IPS-18a (cell line): ENCODE data around the gene MLLT11.
A peak's percentile ranks its signal among the peaks of the same experiment; 100 is the strongest.

Source experiments
- H3K27ac ChIP-seq: one replicate; pipeline ENCODE4 v1.5.1; 2013; ENCODE audit warnings: low read length
- H3K27me3 ChIP-seq: one replicate; pipeline ENCODE4 v1.6.1; 2013; ENCODE audit warnings: mild to moderate bottlenecking, low read length; ENCODE audit not compliant: control insufficient read depth, insufficient read depth
- H3K36me3 ChIP-seq: one replicate; pipeline ENCODE4 v1.6.1; 2013; ENCODE audit warnings: low read depth, low read length; ENCODE audit not compliant: control insufficient read depth
- H3K4me1 ChIP-seq: one replicate; pipeline ENCODE4 v1.6.1; 2013; ENCODE audit warnings: low read depth, low read length; ENCODE audit not compliant: control insufficient read depth
- H3K4me3 ChIP-seq: one replicate; pipeline ENCODE4 v1.5.1; 2013; ENCODE audit warnings: low read length
- H3K9ac ChIP-seq: one replicate; pipeline ENCODE4 v1.6.1; 2013; ENCODE audit warnings: mild to moderate bottlenecking, low read length, moderate library complexity
- H3K9me3 ChIP-seq: one replicate; pipeline ENCODE4 v1.6.1; 2013; ENCODE audit warnings: low read depth, low read length; ENCODE audit not compliant: control insufficient read depth

Gene MLLT11

GRCh38 chr1:151060007-151060656 lies at the start of gene MLLT11:
TSS of gene MLLT11 (plus strand) at chr1:151060397. CDS start at chr1:151067225, 6,828 bp downstream.
- Histone ChIP-seq H3K36me3 (peaks cover 14% of the 10 kb centered on the region), H3K27ac (peak within 1 kb of the TSS; percentile 81), H3K4me1 (peaks cover 24% of the 10 kb centered on the region), H3K27me3 (no peaks in the 10 kb centered on the region), H3K4me3 (peak within 1 kb of the TSS; percentile 83), H3K9ac (peak within 1 kb of the TSS; percentile 88), H3K9me3 (no peaks in the 10 kb centered on the region)

GRCh38 chr1:151011154-151011850 lies 48.9 kb upstream of the MLLT11 start:
- Histone ChIP-seq H3K4me3 (no peak overlapping the region), H3K27ac (no peak overlapping the region), H3K36me3 (no peaks in the 10 kb centered on the region), H3K9me3 (no peaks in the 10 kb centered on the region), H3K9ac (no peak overlapping the region), H3K4me1 (peaks cover 16% of the 10 kb centered on the region), H3K27me3 (no peaks in the 10 kb centered on the region)

GRCh38 chr1:151012684-151013471 lies 47.3 kb upstream of the MLLT11 start:
- H3K9ac ChIP-seq = no peak overlapping the region
- H3K36me3 ChIP-seq = no peaks in the 10 kb centered on the region
- H3K27ac ChIP-seq = no peak overlapping the region
- H3K4me1 ChIP-seq = peaks cover 7% of the 10 kb centered on the region
- H3K27me3 ChIP-seq = no peaks in the 10 kb centered on the region
- no peaks in the 10 kb centered on the region for H3K9me3 ChIP-seq
- no peak overlapping the region for H3K4me3 ChIP-seq

GRCh38 chr1:151013518-151013917 lies 46.7 kb upstream of the MLLT11 start:
- no peak overlapping the region for H3K27ac ChIP-seq
- peaks cover 4% of the 10 kb centered on the region for H3K4me1 ChIP-seq
- H3K9me3 ChIP-seq = no peaks in the 10 kb centered on the region
- no peak overlapping the region for H3K4me3 ChIP-seq
- no peaks in the 10 kb centered on the region for H3K36me3 ChIP-seq
- no peak overlapping the region for H3K9ac ChIP-seq
- H3K27me3 ChIP-seq = no peaks in the 10 kb centered on the region

GRCh38 chr1:151024540-151025146 lies 35.6 kb upstream of the MLLT11 start:
- Histone ChIP-seq H3K4me3 (no peak overlapping the region), H3K36me3 (peaks cover 20% of the 10 kb centered on the region), H3K9me3 (no peaks in the 10 kb centered on the region), H3K4me1 (no peaks in the 10 kb centered on the region), H3K9ac (no peak overlapping the region), H3K27me3 (no peaks in the 10 kb centered on the region), H3K27ac (no peak overlapping the region)

- Histone ChIP-seq H3K4me1 (no peaks in the 10 kb centered on the region), H3K9ac (no peak overlapping the region), H3K36me3 (peaks cover 20% of the 10 kb centered on the region), H3K4me3 (no peak overlapping the region), H3K9me3 (no peaks in the 10 kb centered on the region), H3K27ac (no peak overlapping the region), H3K27me3 (no peaks in the 10 kb centered on the region)
These were observed 33.7 kb upstream of the MLLT11 start for GRCh38 chr1:151026460-151026859.

GRCh38 chr1:151032164-151032563 lies 28.0 kb upstream of the MLLT11 start:
- H3K27me3 ChIP-seq = no peaks in the 10 kb centered on the region
- H3K27ac ChIP-seq = no peak overlapping the region
- H3K4me3 ChIP-seq = no peak overlapping the region
- no peaks in the 10 kb centered on the region for H3K9me3 ChIP-seq
- peaks cover 17% of the 10 kb centered on the region for H3K36me3 ChIP-seq
- peaks cover 8% of the 10 kb centered on the region for H3K4me1 ChIP-seq
- no peak overlapping the region for H3K9ac ChIP-seq

GRCh38 chr1:151035167-151035566 lies 25.0 kb upstream of the MLLT11 start:
- H3K27ac ChIP-seq = no peak overlapping the region
- no peaks in the 10 kb centered on the region for H3K27me3 ChIP-seq
- H3K4me3 ChIP-seq = no peak overlapping the region
- H3K9ac ChIP-seq = no peak overlapping the region
- peaks cover 9% of the 10 kb centered on the region for H3K36me3 ChIP-seq
- H3K9me3 ChIP-seq = no peaks in the 10 kb centered on the region
- H3K4me1 ChIP-seq = peaks cover 8% of the 10 kb centered on the region

GRCh38 chr1:151036356-151036755 lies 23.8 kb upstream of the MLLT11 start, which contains the start of gene BNIPL:
TSS of gene BNIPL (plus strand) at chr1:151036586. CDS start at chr1:151036726, 140 bp downstream.
- no peak within 1 kb of the TSS for H3K27ac ChIP-seq
- H3K27me3 ChIP-seq = no peaks in the 10 kb centered on the region
- no peaks in the 10 kb centered on the region for H3K9me3 ChIP-seq
- H3K36me3 ChIP-seq = peaks cover 9% of the 10 kb centered on the region
- peaks cover 8% of the 10 kb centered on the region for H3K4me1 ChIP-seq
- peak within 1 kb of the TSS; percentile 19 for H3K4me3 ChIP-seq
- no peak within 1 kb of the TSS for H3K9ac ChIP-seq

- H3K36me3 ChIP-seq = peaks cover 9% of the 10 kb centered on the region
- H3K27me3 ChIP-seq = no peaks in the 10 kb centered on the region
- peaks cover 8% of the 10 kb centered on the region for H3K4me1 ChIP-seq
- no peak overlapping the region for H3K4me3 ChIP-seq
- H3K9me3 ChIP-seq = no peaks in the 10 kb centered on the region
- no peak overlapping the region for H3K9ac ChIP-seq
- H3K27ac ChIP-seq = no peak overlapping the region
These were observed 23.2 kb upstream of the MLLT11 start for GRCh38 chr1:151037032-151037431.

- H3K36me3 ChIP-seq = peaks cover 4% of the 10 kb centered on the region
- peaks cover 8% of the 10 kb centered on the region for H3K4me1 ChIP-seq
- H3K27ac ChIP-seq = no peak overlapping the region
These were observed 20.7 kb upstream of the MLLT11 start for GRCh38 chr1:151039521-151039920.

More at GRCh38 chr1:151039521-151039920, 20.7 kb upstream of the MLLT11 start:
- Histone ChIP-seq H3K9ac (no peak overlapping the region), H3K4me3 (no peak overlapping the region), H3K9me3 (no peaks in the 10 kb centered on the region), H3K27me3 (no peaks in the 10 kb centered on the region)
